ENCODE results near the gene GTPBP3.

The GTPBP3 gene

DNA sequence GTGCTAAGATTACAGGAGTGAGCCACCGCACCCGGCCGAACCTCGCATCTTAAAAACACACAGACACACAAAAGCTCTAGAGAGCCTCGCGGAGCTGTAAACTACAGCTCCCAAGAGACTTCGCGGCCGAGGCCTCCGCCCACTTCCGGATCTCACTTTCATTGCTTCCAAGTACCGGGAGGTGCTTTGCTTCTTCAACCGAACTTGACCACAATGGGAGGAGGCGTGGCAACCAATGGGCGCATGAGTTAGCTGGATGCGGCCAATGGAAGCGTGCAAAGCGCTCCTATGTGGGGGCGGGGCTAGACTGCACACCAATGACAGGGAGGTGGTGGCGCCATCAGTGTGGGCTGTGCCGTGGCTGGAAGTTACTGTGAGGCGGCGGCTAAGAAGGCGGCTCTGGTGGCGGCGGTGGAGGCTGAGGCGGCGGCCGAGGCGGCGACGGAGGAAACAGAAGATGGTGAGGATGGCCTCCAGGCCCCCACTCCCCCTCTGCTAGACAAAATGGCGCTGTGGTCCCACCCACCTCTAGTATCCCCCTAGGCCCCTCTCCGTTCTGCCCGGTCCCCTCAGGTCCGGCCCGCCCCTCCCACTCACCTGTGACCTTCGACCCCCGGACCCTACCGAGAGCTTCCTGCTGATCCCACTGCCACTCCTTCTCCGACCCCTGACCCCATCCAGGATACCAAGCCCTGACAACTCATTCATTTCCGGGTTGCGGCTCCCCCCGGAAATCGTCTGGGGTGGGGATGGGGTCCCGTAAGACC, 28.0 kb upstream of the GTPBP3 start, which contains the start of gene DDA1:
Gene DDA1 (plus strand): TSS at position 366 of the 767 bp plus-strand sequence. CDS start 92 bp downstream, at position 458.
- peak; percentile 98 for DNase-seq (ENCODE audit: low read depth)

DNA sequence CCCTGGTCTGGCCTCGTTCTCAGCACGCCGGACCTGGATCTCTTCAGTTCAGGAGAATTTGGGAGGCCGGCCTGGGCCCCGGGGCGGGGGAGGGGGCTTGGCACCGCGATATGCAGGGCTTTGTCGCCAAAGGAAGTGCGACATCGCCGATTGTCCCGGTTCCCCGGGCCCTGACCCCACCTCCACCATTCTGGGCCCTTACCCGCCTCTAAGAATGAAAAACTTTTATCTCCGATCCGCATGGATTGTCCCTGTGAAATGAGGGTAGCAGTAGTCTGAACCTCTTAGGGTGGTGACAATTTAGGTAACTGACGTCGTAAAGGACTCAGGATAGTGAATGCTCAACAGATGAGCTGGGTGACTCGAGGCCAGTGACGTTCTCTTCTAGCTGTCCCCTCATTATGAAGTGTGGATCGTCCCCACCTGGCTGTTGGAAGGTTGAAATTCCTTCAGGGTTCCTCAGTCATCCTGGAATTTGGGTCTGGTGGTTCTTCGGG, 27.3 kb upstream of the GTPBP3 start:
- no peak for DNase-seq (ENCODE audit: low read depth)

DNA sequence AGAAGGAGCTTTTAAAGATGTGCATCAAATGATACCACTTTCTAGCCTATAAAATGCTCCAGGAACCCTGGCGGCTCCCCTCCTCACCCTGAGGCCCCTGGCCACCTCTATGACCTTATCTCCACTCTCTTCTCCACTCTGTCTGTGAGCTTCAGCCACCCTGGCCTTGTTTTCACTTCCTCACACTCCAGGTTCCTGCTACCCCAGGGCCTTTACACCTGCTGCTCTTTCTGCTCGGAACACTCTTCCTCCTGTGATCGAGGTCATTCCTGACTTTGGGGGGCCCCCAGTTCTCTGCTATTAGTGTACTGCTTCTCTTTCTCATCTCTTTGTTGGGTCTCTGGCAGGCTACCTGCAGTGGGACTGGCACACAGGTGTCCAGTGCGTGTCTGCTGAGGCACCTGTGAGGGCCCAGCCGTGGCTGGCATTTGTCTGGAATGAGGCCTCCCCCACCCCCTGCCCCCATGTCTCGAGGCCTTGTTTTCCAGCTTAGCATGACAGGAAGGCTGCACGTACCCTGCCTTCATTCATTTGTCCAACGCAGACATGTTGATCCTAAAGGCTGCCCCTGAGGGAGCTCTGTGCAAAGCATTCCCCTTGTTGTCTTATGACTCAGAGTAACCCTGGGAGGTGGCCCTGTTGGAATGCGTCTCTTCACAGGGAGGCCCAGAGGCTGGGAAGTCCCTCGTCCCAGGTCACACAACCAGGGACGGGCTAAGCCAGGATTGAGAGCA, 25.7 kb upstream of the GTPBP3 start:
- DNase-seq (ENCODE audit: low read depth), result no peak

DNA sequence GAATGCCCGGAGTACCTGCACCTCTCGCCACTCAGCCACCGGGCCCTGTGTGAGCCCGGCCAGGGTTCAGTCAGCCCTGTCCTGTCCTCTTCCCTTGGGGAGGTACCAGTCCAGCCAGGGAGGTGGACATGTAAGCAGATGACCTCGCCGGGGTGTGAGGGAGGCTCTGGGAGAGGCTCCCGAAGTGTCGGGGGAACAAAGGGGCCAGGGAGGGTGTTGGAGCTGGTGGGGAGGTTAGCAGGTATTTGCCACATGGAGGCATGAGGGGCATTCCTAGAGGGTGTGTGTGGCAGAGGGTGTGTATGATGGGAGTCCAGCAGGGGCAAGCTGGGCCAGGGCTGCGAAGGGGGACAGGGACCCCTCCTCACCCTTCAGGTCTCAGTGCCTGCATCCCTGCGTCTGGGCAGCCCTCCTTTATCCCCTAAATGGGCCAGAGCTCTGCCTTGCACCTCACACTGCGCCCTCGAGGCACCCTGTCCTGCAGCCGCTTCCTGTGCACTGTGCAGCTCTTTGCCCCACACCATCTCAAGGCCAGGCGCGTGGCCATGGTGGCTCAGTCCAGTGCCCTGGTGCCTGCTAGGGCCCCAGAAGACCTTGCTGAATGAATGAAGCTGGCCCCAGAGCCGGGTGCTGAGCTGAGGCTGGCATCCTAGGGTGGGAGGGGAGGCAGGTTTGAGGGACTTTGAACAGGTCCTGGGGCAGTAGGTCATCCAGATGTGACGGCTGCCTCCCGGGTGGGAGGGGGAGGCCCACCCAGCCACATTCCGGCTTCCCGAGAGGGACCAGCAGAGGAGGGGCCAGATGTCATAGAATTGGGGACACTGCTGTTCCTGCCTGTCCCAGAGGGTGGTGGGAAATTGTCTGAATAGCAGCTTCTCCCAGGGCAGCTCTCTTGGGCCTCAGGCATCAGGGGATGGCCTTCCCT, 24.9 kb upstream of the GTPBP3 start:
- DNase-seq (ENCODE audit: low read depth), result no peak

DNA sequence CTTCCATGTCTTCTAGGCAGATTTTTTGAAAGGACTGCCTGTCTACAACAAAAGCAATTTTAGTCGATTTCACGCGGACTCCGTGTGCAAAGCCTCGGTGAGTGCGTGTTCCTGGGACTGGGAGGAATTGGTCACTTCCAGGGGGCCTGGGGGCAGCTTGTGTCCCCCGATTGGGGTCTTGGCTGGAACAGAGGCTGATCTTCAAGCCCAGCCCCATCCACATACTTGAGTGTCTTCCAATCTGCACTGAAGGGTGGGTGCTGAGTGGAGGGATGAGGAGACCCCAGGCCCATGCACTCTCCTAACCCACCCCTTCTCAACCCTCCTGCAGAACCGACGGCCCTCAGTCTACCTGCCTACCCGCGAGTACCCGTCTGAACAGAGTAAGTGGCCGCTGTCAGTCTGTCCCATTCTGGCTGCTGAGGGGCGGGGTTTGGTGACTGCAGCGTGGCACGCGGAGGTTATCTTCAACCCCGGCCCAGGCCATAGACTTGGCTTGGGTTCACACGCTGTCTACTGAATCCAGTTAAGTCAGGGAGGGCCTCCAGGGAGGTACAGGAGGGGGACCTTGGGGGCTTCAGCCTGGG, 23.3 kb upstream of the GTPBP3 start:
- DNase-seq (ENCODE audit: low read depth), result no peak

DNA sequence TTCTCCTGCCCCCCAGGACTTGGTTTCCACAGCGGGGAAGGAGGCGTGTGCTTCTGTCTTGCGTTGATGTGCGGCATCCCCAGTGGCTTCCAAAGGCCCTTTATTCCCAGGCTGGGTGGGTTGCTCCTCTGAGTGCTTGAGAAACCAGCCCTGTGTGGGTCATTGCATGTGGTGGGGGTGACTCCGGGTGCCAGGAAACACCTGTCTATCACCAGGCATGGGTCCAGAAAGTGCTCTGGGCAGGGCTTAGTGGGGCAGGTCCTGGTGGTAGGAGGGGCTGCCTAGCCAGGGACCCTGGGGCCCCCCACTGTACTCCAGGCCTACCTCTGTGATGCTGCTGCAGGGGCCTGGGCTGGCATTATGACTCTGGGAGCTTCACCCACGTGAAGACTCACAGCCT, 18.4 kb upstream of the GTPBP3 start:
- no peak for DNase-seq (ENCODE audit: low read depth)

DNA sequence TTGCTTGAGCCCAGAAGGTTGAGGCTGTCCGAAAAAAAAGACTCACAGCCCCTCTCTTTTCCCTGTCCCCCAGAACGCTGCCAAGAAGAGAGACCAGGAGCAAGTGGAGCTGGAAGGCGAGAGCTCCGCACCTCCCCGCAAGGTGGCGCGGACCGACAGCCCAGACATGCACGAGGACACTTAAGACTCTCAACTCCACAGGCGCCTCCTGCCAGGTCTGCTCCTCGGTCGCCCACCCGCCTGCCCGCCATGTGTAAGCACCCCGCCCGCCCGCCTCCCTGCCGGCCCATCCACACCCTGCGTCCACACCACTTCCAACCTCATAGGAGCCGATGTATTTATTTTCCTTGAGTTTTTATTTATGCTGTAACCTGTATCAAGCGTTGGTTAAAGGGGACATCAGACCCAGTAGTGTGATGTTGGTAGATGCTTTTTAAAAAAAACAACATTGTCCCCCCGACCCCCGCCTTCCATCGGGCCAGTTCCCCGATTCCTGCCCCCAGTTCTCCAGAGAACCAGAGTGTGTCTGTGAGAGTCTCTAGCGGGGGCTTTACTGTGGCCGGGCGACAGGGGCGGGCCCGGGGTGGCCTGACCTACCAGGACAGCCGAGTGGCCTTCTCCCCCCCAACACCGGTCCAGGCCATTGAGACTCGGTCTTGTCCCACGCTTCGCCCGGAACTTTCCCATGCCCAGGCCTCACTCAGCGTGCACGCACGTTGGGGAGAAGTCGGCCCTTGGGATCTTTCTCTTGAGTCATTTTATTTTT, 17.7 kb upstream of the GTPBP3 start:
- DNase-seq (ENCODE audit: low read depth), result no peak

DNA sequence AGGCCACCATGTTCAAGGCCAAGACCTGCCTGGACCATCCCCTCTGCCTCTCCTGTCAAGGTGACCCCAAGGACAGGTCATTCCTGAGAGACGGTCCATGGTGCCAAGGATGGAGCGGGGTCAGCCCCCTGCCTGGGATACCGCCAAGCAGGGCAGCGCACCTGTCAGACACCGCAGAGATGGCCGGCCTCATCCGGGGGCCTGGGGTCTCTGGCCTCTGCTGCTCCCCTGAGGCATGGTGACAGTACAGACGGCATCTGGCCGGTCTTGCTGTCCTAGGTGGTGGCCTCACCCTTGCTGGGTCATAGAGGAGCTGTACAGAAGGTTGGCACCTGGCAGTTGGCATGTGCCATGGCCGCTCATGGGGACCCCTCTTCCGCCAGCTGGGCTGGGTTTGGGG, 16.9 kb upstream of the GTPBP3 start:
- no peak for DNase-seq (ENCODE audit: low read depth)

DNA sequence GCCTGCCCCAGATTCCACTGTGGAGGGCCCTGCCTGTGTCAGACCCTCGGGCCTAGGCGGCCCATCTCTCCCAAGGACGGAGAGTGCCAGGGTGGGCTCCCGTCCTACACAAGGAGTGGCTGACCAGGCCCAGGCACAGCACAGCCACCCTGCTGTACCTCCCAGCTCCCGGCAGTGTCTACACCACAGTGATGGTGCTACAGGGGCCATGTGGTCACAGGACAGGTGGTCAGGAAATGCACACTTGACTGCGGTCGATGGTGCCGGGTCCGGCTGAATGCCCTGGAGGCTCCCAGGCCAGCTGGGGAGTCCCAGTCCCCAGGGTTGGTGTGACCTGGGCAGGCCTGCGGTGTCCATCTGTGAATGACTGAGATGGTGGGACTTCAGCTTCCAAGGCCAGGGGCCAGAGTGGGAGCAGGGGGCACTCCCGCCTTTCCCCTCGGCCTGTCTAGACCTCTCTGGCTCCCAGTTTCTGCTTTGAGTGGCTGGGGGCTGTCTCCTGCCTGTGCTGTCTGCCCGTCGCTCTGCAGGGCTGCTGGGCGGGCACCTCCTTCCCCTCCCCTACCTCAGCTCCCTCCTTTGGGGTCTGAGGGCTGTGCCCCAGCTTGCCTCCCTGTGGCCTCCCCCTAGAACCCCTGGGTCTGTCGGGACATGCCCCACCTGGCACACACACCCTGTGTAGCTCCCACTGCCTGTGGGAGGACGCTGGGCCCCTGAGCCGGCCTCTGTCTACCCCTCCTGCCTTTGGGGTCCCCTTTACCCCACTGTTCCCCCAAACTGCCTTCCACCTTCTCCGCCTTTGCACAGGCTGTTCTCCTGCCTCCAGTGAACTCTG, 15.5 kb upstream of the GTPBP3 start:
- no peak for DNase-seq (ENCODE audit: low read depth)

DNA sequence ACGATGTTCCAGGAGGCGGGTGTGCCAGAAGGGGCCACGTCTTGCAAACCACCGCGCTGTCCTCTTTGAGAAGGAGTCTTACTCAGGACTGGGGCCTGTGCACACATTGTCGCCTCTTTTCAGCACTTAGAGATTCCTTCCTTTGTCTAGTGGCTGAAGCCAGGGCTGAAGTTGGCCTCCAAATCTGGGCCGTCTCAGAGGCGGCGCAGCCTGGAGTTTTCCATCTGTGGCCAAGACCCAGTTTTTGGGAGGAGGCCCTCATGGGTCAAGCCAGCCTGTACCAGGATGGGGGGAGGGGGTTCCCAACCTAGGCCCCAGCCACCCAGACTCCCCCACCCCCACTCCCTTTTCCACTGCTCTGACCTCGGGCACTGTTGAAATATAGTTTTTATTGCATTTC, 14.5 kb upstream of the GTPBP3 start:
- no peak for DNase-seq (ENCODE audit: low read depth)

DNA sequence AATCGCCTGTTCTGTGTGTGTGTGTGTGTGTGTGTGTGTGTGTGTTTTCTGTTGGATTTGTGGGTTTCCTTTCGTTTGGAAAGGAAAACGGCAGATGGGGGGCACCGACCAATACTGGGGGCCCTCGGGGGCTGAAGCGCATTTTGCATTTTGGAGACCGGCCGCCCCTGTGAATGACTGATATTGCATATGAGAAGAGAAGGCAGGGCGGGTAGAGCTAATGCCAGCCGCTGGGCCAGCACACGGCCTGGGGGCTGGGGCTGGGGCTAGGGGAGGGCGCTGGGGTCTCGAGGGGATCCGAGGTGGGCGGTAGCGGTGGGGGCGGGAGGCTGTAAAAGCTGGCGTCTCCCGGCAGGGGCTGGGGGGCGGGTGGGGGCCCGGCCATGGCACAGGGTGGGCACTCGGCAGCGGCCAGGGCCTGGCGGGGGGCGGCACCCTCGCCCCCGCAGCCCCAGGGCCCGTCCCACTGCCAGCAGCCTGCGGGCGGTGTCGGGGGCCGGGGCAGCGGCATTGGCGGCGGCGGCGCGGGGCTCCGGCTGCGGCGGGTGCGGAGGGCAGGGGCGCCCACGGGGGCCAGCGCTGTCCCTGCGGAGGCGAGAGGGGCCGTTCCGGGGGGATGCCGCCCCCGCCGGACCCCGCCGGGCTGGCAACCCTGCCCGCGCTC, 13.9 kb upstream of the GTPBP3 start:
- no peak for DNase-seq (ENCODE audit: low read depth)

DNA sequence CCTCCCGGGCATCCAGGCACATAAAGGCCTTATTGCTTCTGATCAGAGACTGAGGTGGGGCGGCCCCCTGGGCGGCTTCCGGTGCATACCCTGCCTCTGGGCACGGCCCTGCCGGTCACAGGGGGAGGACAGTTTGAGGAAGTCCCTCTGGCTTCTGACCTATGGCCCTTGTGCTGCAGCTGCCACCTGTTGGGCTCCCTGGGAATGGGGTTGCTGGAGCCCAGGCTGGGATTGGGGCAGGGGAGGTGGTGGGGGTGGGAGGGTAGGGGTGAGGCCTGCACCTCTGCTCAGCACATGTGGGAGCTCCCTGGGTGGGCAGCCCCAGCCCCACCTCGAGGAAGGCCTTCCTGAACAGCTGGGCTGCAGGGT, 13.4 kb upstream of the GTPBP3 start:
- DNase-seq (ENCODE audit: low read depth), result no peak

DNA sequence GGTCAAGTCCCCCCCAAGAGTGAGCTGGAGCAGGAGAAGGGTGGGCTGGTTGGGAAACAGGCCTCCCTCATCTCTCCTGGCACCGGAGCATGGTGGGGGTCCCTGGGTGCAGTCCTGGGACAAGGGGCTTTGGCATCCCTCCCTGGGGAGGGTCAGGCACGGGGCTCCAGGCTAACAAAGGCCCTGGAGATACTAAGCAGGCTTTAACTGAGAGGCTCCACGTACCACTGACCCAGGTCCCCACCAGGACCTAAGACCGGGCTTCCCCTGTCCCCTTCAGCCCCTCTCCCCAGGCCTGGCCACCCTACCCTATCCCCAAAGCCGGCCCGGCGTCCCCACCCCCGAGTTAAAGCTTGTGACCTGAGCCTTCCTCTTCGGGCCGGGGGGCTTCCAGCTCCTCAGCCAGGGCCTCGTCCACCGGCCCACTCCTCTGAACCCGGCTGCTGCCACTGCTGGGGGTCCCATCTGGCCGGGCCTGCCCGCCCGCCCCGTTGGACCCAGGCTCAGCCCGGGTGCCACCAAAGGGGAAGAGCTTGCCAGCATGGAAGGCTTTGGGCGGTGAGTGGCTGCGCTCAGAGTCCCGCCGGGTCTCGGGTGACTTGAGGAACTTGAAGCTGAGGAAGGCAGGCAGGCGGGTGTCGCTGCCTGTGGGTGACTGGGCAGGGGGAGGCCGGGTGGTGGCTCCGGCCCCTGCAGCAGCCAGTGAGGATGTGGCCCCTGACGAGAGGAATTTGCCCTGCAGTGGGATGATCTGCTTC, 12.8 kb upstream of the GTPBP3 start:
- DNase-seq (ENCODE audit: low read depth), result no peak

DNA sequence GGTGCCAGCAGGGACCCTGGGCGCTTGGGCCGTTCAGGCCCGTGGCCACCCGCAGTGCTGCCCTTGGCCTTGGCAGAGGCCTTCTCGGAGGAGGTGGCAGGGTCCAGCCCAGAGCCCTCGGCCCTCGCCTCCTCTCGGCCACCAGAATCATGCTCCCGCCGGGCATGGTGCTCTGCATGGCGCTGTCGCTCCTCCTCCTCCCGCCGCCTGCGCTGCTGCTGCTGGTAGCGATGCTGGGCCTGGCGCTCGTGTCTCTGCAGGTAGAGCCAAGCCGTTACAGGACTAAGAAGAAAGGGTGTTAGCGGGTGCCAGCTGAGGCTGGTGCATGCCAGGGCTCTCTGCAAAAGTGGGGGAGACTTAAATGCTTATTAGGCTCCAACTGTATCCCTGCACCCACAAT, 12.2 kb upstream of the GTPBP3 start:
- DNase-seq (ENCODE audit: low read depth), result no peak

DNA sequence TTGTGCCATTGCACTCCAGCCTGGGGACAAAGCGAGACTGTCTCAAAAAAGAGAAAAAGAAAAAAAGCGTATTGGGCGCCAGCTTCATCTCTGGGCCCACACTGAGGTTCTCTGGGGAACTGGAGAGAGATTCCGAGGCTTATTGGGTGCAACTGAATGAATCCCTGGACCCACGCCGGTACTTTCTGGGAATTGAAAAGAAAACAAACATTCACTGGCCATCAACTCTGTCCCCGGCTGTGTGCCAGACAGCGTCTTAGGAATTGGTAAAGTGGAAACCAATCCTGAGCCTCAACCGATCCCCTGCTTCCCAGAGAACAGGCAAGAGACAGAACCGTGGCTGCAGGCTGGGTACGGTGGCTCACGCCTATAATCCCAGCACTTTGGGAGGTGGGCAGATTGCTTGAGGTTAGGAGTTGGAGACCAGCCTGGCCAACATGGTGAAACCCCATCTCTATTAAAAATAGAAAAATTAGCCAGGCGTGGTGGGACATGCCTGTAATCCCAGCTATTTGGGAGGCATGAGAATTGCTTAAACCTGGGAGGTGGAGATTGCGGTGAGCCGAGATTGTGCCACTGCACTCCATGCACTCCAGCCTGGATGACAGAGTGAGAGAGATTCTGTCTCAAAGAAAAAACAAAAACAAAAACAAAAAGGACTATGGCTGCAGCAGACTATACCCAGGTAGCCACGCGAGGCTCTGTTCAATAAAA, 11.3 kb upstream of the GTPBP3 start:
- no peak for DNase-seq (ENCODE audit: low read depth)

DNA sequence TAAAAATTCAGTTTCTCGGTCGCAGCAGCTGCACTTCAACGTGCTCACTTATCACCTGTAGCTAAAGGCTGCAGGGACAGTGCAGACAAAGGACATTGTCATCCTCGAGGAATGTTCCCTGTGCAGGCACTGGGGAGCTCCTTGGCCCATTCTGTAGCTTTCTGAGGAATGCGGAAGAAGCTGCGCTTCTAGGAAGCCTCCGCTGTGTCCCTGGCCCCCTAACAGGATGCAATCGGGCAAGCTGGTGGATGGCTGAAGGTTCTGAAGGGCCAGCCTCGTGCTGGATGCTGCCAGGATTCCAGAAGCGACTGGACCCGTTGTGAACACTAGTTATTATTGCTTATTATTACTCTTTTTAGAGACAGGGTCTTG, 10.8 kb upstream of the GTPBP3 start:
- no peak for DNase-seq (ENCODE audit: low read depth)

DNA sequence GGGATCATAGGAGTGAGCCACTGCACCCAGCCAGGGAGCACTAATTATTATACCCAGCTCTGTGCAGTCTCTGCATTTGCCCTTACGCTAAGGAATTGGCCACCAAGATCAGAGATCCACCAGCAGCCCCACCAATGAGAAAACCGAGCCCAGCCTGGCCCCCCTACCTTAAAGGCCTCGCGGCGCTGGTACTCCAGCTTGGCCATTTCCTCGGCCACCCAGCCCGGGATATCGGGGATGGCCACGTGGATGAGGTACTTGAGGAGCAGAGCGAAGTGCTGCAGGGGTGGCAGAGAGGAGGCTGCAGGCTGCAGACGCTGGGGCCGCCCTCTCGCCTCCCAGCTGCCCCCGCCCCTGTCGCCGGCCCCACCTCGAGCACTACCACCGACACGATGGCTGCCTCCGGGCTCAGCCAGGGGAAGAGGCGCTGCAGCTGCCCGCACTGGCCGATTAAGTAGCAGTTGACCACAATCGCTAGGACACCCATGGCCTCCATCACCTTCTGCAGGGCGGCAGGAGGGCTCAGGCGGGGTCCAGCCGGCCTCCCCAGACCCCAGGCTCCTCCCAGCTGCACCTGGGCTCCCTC, 10.2 kb upstream of the GTPBP3 start:
- DNase-seq (ENCODE audit: low read depth), result no peak

All from stimulated activated CD8-positive, alpha-beta memory T cell treated with anti-CD3 and anti-CD28 coated beads, Interleukin-7, amount 100 ng/mL, for 24 hours (primary cell).